ENCODE results near the gene CARNS1.
"Not testable (repeated sequence)": the region's sequence is repeated elsewhere in the genome, so short reads cannot be mapped to it uniquely, and the experiment has no call there.

Gene CARNS1

GRCh38 chr11:67400942-67401494 lies 14.5 kb upstream of the CARNS1 start:
- DNase-seq (ENCODE audit: extremely low spot score) = no peak
- CTCF ChIA-PET = interaction anchor here (0.6 to 2.0 kb wide), 12 partner anchors 9 to 528 kb away, joined by 3 to 6 read pairs (median 4); partner anchors contain the start of gene RAD9A
- POLR2A ChIA-PET = interaction anchor here (0.7 to 4.2 kb wide), 22 partner anchors 10 to 181 kb away, joined by 3 to 50 read pairs (median 4); partner anchors contain the start of genes AIP, CORO1B, PTPRCAP and RAD9A
- TF ChIP-seq ARNT (IDR thresholded peaks at IDR 0.05) = no peak
- no peak for TF ChIP-seq FOXK2 (IDR thresholded peaks at IDR 0.05)
- TF ChIP-seq ZNF384 (IDR thresholded peaks at IDR 0.05) = no peak
- TF ChIP-seq L3MBTL2 (conservative IDR thresholded peaks at IDR 0.05) = no peak
- no peak for TF ChIP-seq LEF1 (IDR thresholded peaks at IDR 0.05; ENCODE audit: borderline replicate concordance)
- TF ChIP-seq CTBP1 (IDR thresholded peaks at IDR 0.05; ENCODE audit: borderline replicate concordance) = no peak
- no peak for TF ChIP-seq PKNOX1 (IDR thresholded peaks at IDR 0.05)
- no peak for TF ChIP-seq FOXA1 (IDR thresholded peaks at IDR 0.05)
- TF ChIP-seq ELF4 (IDR thresholded peaks at IDR 0.05) = no peak
- TF ChIP-seq NFRKB (IDR thresholded peaks at IDR 0.05) = no peak
- no peak for TF ChIP-seq SP1 (IDR thresholded peaks at IDR 0.05)
- no peak for TF ChIP-seq FOXM1 (IDR thresholded peaks at IDR 0.05; ENCODE audit: borderline replicate concordance)
- no peak for TF ChIP-seq BHLHE40 (IDR thresholded peaks at IDR 0.05; ENCODE audit: borderline replicate concordance)
- TF ChIP-seq SUZ12 (IDR thresholded peaks at IDR 0.05) = no peak

GRCh38 chr11:67401495-67402191 lies 13.8 kb upstream of the CARNS1 start, which contains the start of gene PPP1CA:
Gene PPP1CA, minus strand, starts transcription at chr11:67401858. Its CDS starts 76 bp downstream, at chr11:67401782.
- TF ChIP-seq FOXM1 (IDR thresholded peaks at IDR 0.05; ENCODE audit: borderline replicate concordance) (peak; percentile 18; the same call in 1 of the 2 replicates), FOXA1 (IDR thresholded peaks at IDR 0.05) (no peak)
- POLR2A ChIA-PET = interaction anchor here (0.6 to 4.2 kb wide), 29 partner anchors 10 to 181 kb away, joined by 3 to 50 read pairs (median 3); partner anchors contain the start of genes AIP, CORO1B, PTPRCAP and RAD9A
- CTCF ChIA-PET = interaction anchor here (0.6 to 2.0 kb wide), 12 partner anchors 10 to 529 kb away, joined by 3 to 6 read pairs (median 4); partner anchors contain the start of gene RAD9A
- peak; percentile 99 for DNase-seq (ENCODE audit: extremely low spot score)

GRCh38 chr11:67402192-67402839 lies 13.2 kb upstream of the CARNS1 start:
- POLR2A ChIA-PET = interaction anchor here (0.6 to 4.2 kb wide), 22 partner anchors 10 to 180 kb away, joined by 3 to 50 read pairs (median 4); partner anchors contain the start of genes CORO1B, PTPRCAP, RAD9A and RPS6KB2
- CTCF ChIA-PET = interaction anchor here (1.0 to 2.0 kb wide), 4 partner anchors 21 to 85 kb away, joined by 3 to 5 read pairs (median 4); no protein-coding TSS in a partner anchor
- DNase-seq (ENCODE audit: extremely low spot score) = not testable (repeated sequence)

GRCh38 chr11:67403085-67403484 lies 12.4 kb upstream of the CARNS1 start:
- POLR2A ChIA-PET = interaction anchor here (3.9 to 4.2 kb wide), 2 partner anchors 12 to 16 kb away, joined by 42 to 50 read pairs; partner anchors contain the start of gene RAD9A
- CTCF ChIA-PET; DNase-seq (ENCODE audit: extremely low spot score): not testable (repeated sequence)

GRCh38 chr11:67404515-67405195 lies 10.8 kb upstream of the CARNS1 start:
- DNase-seq (ENCODE audit: extremely low spot score) = no peak
- TF ChIP-seq BHLHE40 (IDR thresholded peaks at IDR 0.05; ENCODE audit: borderline replicate concordance) (no peak), FOXK2 (IDR thresholded peaks at IDR 0.05) (no peak), LEF1 (IDR thresholded peaks at IDR 0.05; ENCODE audit: borderline replicate concordance) (no peak), ZNF384 (IDR thresholded peaks at IDR 0.05) (no peak), SP1 (IDR thresholded peaks at IDR 0.05) (no peak), ARNT (IDR thresholded peaks at IDR 0.05) (no peak), ELF4 (IDR thresholded peaks at IDR 0.05) (no peak), CTBP1 (IDR thresholded peaks at IDR 0.05; ENCODE audit: borderline replicate concordance) (no peak), FOXM1 (IDR thresholded peaks at IDR 0.05; ENCODE audit: borderline replicate concordance) (no peak), L3MBTL2 (conservative IDR thresholded peaks at IDR 0.05) (no peak)
- ChIA-PET POLR2A (interaction anchor here (0.9 to 1.3 kb wide), 3 partner anchors 12 to 23 kb away, joined by 3 to 5 read pairs (median 4); no protein-coding TSS in a partner anchor), CTCF (no interaction called here)

- ChIA-PET POLR2A (interaction anchor here (1.3 kb wide), 1 partner anchor 13 kb away, joined by 4 read pairs; no protein-coding TSS in a partner anchor), CTCF (no interaction called here)
- no peak for TF ChIP-seq SUZ12 (IDR thresholded peaks at IDR 0.05)
- TF ChIP-seq FOXK2 (IDR thresholded peaks at IDR 0.05) = no peak
- TF ChIP-seq SP1 (IDR thresholded peaks at IDR 0.05) = no peak
- no peak for TF ChIP-seq TARDBP (IDR thresholded peaks at IDR 0.05)
- no peak for TF ChIP-seq CTBP1 (IDR thresholded peaks at IDR 0.05; ENCODE audit: borderline replicate concordance)
- no peak for TF ChIP-seq PKNOX1 (IDR thresholded peaks at IDR 0.05)
- TF ChIP-seq BHLHE40 (IDR thresholded peaks at IDR 0.05; ENCODE audit: borderline replicate concordance) = no peak
- TF ChIP-seq ELF4 (IDR thresholded peaks at IDR 0.05) = no peak
- TF ChIP-seq NFRKB (IDR thresholded peaks at IDR 0.05) = no peak
- no peak for TF ChIP-seq L3MBTL2 (conservative IDR thresholded peaks at IDR 0.05)
- TF ChIP-seq ARNT (IDR thresholded peaks at IDR 0.05) = no peak
- no peak for TF ChIP-seq HDGF (IDR thresholded peaks at IDR 0.05; ENCODE audit: borderline replicate concordance)
- no peak for TF ChIP-seq LEF1 (IDR thresholded peaks at IDR 0.05; ENCODE audit: borderline replicate concordance)
- DNase-seq (ENCODE audit: extremely low spot score) = no peak
Observed at GRCh38 chr11:67405196-67405567, 10.3 kb upstream of the CARNS1 start.
